ENCODE data around the gene HYCC1. TPM values are rescaled to one million over a fixed set of nuclear protein-coding genes. Genes with fewer than 3 reads are reported as not detected.

Gene HYCC1
- total and polyA plus RNA-seq, 2 experiments from 2014 or later = 55.4 to 181 TPM

- TF ChIP-seq CTCF (conservative IDR thresholded peaks at IDR 0.05; ENCODE audit: low read depth in 2 of 2) (no peak), NANOG (IDR thresholded peaks at IDR 0.05; ENCODE audit: borderline replicate concordance) (no peak), EZH2 (IDR thresholded peaks at IDR 0.05; ENCODE audit: low read depth, unreplicated experiment) (no peak)
Measured at GRCh38 chr7:23020742-23021401, 6.9 kb upstream of the HYCC1 start (continued).

GRCh38 chr7:23018750-23019149, 4.8 kb upstream of the HYCC1 start:
- no peaks in the 10 kb centered on the region for H3K27me3 Mint-ChIP-seq (ENCODE audit: insufficient read depth, low read depth, poor library complexity)
- no peaks in the 10 kb centered on the region for H3K9me3 Mint-ChIP-seq
- peaks cover 7% of the 10 kb centered on the region; the same call in 1 of the 2 replicates for H3K4me1 ChIP-seq (ENCODE audit: insufficient read depth)
- peaks cover 17% of the 10 kb centered on the region for H3K4me1 Mint-ChIP-seq
- H3K36me3 Mint-ChIP-seq (ENCODE audit: low read depth) = no peaks in the 10 kb centered on the region
- no peaks in the 10 kb centered on the region for H3K27me3 ChIP-seq (ENCODE audit: insufficient read depth)
- DNase-seq (ENCODE audit: low spot score) (peak; percentile 45), ATAC-seq (no peak)
- no peaks in the 10 kb centered on the region for H3K36me3 ChIP-seq (ENCODE audit: insufficient read depth)
- H3K79me2 ChIP-seq (replicated peaks; ENCODE audit: insufficient read depth) = no peaks in the 10 kb centered on the region
- no peaks in the 10 kb centered on the region for H3F3A ChIP-seq (replicated peaks; ENCODE audit: low read depth)
- H3K4me3 Mint-ChIP-seq = no peak overlapping the region
- H3K4me3 ChIP-seq = no peak overlapping the region
- H3K27ac Mint-ChIP-seq = peak overlapping the region; percentile 17; the same call in 1 of the 2 replicates
- H3K27ac ChIP-seq (ENCODE audit: low read depth) = no peak overlapping the region
- peaks cover 4% of the 10 kb centered on the region; the same call in 1 of the 2 replicates for H3K9me2 ChIP-seq (ENCODE audit: insufficient read depth)
- peak overlapping the region; percentile 18; the same call in 1 of the 2 replicates for H2AFZ ChIP-seq
- H4K20me1 ChIP-seq (replicated peaks; ENCODE audit: insufficient read depth) = no peaks in the 10 kb centered on the region
- H3K4me2 ChIP-seq = no peak overlapping the region
- TF ChIP-seq ZNF114 (CRISPR knock-in tag; IDR thresholded peaks at IDR 0.05) = no peak
- no peak for TF ChIP-seq EZH2phosphoT487 (IDR thresholded peaks at IDR 0.05; ENCODE audit: unreplicated experiment)
- TF ChIP-seq REST (IDR thresholded peaks at IDR 0.05; ENCODE audit: unreplicated experiment) = no peak
- no peak for TF ChIP-seq ETS1 (IDR thresholded peaks at IDR 0.05)
- TF ChIP-seq EZH2 (IDR thresholded peaks at IDR 0.05; ENCODE audit: low read depth, unreplicated experiment) = no peak
- no peak for TF ChIP-seq POLR2AphosphoS5 (IDR thresholded peaks at IDR 0.05; ENCODE audit: low read depth)
- no peak for TF ChIP-seq STAT1 (IDR thresholded peaks at IDR 0.05; ENCODE audit: unreplicated experiment)
- TF ChIP-seq CTCF (conservative IDR thresholded peaks at IDR 0.05; ENCODE audit: low read depth in 2 of 2) = no peak
- TF ChIP-seq ZNF331 (CRISPR knock-in tag; IDR thresholded peaks at IDR 0.05; ENCODE audit: low read depth) = no peak
- no peak for TF ChIP-seq NANOG (IDR thresholded peaks at IDR 0.05; ENCODE audit: borderline replicate concordance)
- no peak for TF ChIP-seq JUNB (IDR thresholded peaks at IDR 0.05; ENCODE audit: unreplicated experiment)

Data from GM23338 (cell line).